Hepatic stellate cell (primary cell): ENCODE measurements around the gene TRIM38.

Experiments used
- DNase-seq: peaks from one replicate; pipeline ENCODE4 v3.0.0; 2011; ENCODE audit warnings: low spot score

Gene TRIM38

GRCh38 chr6:26026833-26027490 lies 64.4 kb downstream of the TRIM38 start:
- DNase-seq = peak; percentile 71

GRCh38 chr6:26027491-26028211 lies 65.0 kb downstream of the TRIM38 start:
- no peak for DNase-seq

DNA sequence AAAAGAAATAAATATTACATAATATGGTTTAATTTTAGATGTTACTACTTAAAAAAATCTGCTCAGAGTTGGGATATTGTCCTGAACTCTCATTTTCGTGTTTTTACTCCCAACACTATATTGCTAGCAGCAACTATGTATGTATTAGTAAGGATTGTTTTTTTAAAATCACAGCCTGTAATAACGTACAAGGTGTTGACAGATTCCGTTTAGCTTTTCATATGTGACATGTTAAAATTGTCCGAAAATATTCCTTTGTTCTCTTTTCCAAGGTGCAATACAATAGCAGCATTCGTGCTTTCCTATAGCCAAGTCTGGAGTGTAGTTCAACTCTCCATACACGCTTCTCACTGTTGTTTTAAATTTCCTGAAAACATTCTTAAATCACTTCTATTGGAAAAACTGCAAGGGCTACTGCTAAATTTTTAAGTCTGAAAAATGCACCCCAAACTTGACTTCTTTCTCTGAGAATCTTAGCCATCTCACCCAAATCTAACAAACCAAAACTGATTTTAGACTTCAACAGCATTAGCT lies 65.7 kb downstream of the TRIM38 start:
- no peak for DNase-seq

- DNase-seq = no peak
These were observed 66.4 kb downstream of the TRIM38 start for GRCh38 chr6:26028746-26029569.

GRCh38 chr6:26029570-26029856 lies 66.9 kb downstream of the TRIM38 start:
- DNase-seq = no peak

DNA sequence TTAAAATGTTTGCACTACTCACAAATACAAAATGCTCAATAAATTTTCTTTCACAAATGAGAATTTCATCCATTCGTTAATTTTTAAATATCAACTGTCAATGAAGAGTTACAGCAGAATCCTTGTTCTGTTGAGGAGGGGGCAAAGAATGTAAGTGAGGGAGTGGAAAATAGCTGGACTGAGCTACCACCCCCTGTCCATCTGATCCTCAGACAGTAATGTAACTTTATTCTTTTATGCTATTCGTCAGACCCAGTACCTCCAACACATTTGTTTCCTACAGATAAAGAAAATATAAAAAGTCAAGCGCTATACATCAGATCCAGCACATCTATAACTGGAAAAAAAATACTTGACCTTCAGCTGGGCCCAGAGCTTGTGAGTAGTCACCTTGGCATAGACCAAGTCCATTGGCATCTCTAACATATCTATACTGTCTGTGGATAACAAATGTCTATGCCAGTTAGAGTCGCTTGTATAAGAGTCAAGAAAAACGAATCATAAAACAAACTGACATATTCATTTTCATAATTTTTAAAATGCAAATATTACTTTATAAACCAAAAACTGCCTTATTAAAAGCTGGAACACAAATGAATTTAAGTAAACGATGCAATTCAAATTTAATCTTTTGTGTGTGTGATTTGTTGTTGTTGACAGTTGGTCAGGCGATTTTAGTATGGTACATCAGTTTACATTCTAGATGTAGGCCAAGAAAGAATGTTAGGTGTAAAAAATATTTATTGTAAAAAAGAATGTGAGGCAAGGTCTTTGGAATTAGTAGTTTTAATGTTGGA lies 67.5 kb downstream of the TRIM38 start:
- DNase-seq = no peak

DNA sequence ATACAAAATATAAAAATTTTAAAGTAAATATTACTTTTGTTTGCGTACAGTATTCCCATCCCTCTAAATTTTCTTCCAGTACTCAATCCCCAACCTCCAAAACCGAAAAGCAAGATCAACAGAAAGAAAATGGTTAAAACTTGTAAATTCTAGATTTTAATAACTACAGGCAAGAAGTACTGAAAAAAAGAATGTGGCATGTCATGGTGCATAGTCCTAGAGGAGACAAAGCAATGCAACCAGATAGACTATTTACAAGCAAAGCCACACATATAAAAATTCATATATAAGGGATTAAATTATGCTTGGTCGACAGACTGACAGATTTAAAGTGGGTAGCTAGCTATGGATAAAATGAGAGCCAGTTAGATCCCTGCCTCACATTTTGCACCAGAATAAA lies 68.1 kb downstream of the TRIM38 start:
- no peak for DNase-seq

DNA sequence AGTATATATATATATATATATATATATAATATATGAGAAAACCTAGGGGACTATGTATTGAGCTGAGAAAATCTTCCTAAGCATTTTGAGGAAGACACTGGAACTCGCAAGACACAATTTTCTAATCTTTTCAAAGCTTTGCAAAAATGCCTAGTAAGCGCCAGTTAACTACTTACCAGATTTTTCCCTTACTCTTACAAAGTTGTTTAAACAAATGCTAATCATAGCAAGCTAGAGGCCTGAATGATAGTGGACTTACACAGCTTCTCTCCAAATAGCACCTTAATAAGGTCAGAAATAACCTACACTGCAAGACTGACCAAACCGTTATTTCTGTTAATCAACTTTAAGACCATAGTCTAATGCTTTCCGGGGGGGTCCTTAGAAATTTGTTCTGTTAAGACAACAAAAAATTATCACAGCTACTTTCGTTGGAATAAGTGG lies 68.6 kb downstream of the TRIM38 start:
- DNase-seq = no peak

GRCh38 chr6:26031595-26032339 lies 69.2 kb downstream of the TRIM38 start:
- peak; percentile 97 for DNase-seq

DNA sequence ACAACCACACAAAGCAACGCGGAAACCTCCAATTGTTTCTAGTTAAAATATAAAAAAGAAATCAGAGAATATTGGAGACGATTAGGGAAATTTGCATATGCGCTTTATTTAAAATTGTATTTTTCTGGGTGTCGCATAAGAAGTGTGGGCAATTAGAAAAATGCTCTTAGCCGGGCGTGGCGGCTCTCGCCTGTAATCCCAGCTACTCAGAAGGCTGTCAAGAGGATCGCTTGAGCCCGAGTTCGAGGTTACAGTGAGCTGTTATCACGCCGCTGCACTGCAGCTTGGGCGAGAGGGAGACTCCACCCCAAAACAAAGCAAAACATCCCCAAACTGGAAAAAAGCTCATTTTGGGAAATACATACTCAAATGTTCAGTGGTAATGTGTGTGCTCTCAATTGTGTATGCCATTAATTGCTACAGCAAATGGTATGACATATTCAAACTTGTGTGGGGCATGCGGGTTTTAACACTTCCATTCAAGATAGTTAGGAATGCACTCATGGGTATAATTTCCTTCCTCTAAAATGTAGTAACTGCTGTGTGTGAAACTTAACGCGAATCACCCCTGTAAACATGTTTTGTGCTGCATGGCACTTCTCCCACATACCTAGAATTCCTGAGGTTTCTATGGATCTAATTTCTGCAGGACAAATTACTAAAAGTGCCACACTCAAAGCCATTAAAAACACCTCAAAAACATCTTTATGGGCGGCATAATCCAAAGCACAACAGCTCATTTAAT lies 69.9 kb downstream of the TRIM38 start:
- peak; percentile 19 for DNase-seq

DNA sequence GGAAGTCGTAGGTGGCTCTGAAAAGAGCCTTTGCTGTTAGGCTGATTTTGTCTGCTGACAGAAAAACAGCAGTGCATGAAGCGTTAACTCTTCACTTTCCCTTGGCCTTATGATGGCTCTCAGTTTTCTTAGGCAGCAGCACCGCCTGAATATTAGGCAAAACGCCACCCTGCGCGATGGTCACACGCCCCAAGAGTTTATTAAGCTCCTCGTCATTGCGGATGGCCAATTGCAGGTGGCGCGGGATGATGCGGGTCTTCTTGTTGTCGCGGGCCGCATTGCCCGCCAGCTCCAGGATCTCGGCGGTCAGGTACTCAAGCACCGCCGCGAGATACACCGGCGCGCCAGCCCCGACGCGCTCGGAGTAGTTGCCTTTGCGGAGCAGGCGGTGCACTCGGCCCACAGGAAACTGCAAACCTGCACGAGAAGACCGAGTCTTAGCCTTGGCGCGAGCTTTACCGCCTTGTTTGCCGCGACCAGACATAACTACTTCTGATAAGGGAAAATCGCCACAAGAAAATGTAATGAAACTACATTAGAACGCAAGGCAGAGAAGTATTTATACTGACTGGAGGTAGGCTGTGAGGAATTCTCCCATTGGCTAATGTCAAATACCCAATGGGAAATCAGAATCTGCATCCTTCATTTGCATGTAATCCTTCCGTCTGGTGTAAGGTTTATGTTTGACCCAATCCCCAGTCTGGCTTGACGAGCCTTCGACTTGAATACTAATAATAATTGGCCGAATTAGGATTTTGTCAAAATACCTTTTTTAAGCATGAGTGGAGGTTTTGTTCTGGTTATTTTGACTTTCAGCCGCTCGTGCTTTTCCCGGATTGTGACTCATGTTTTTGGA lies 70.7 kb downstream of the TRIM38 start:
- peak; percentile 94 for DNase-seq

- DNase-seq = no peak
These were observed 71.3 kb downstream of the TRIM38 start for GRCh38 chr6:26033941-26034354.

- no peak for DNase-seq
These were observed 72.3 kb downstream of the TRIM38 start for GRCh38 chr6:26034905-26035304.
